K562 (cell line): ENCODE results near the gene KRT8. TPM values are rescaled to one million over a fixed set of nuclear protein-coding genes. Genes with fewer than 3 reads are reported as not detected.
A peak's percentile ranks its signal among the peaks of the same experiment; 100 is the strongest.

Source experiments
- CBFB ChIP-seq: sonication (generic); formaldehyde crosslinking; IDR thresholded peaks from 2 replicates; pipeline ENCODE4 v1.4.0; 2020; ENCODE audit warnings: mild to moderate bottlenecking, missing genetic modification reagents
- CBX8 ChIP-seq: fragments of 200-600 bp; sonication (generic); IDR thresholded peaks from 2 replicates; pipeline ENCODE4 v1.6.1; 2012; ENCODE audit warnings: borderline replicate concordance, mixed run types, low read depth, mild to moderate bottlenecking, moderate library complexity, mixed read lengths, low read length, control low read depth, inconsistent platforms; ENCODE audit not compliant: poor library complexity, severe bottlenecking; ENCODE audit errors: extremely low read depth
- FOS ChIP-seq: IDR thresholded peaks from 3 replicates; pipeline ENCODE4 v1.6.1; 2011; ENCODE audit not compliant: insufficient read length; ENCODE audit errors: extremely low read depth
- GABPA ChIP-seq: fragments of 200-800 bp; sonication (Bioruptor generic); conservative IDR thresholded peaks from 2 replicates; pipeline ENCODE4 v1.6.1; 2016; ENCODE audit warnings: low read depth, missing genetic modification characterization, missing compliant biosample characterization
- GATAD2B ChIP-seq: fragments of 450-650 bp; IDR thresholded peaks from 2 replicates; pipeline ENCODE4 v1.6.1; 2017; ENCODE audit warnings: mild to moderate bottlenecking, borderline replicate concordance
- HNRNPH1 ChIP-seq: fragments of 200-400 bp; formaldehyde crosslinking; optimal IDR thresholded peaks from 2 replicates; pipeline ENCODE3; 2017; ENCODE audit warnings: low read depth, mild to moderate bottlenecking, low read length, moderate library complexity
- HNRNPLL ChIP-seq: fragments of 200-400 bp; formaldehyde crosslinking; IDR thresholded peaks from 2 replicates; pipeline ENCODE4 v1.6.1; 2017; ENCODE audit warnings: low read length, low read depth, mild to moderate bottlenecking; ENCODE audit not compliant: poor library complexity, severe bottlenecking
- KLF13 ChIP-seq: fragments of 450-650 bp; IDR thresholded peaks from 2 replicates; pipeline ENCODE4 v1.6.1; 2016; ENCODE audit warnings: missing genetic modification characterization, low read depth, mild to moderate bottlenecking, missing compliant biosample characterization, moderate library complexity, borderline replicate concordance
- L3MBTL2 ChIP-seq: fragments of 450-650 bp; IDR thresholded peaks from 2 replicates; pipeline ENCODE4 v1.6.1; 2016; ENCODE audit warnings: mild to moderate bottlenecking, moderate library complexity
- MNT ChIP-seq, 2 experiments: fragments of 450-650 bp; conservative IDR thresholded peaks; 2 replicates each; pipeline ENCODE4 v1.6.1; 2017; ENCODE audit warnings: mild to moderate bottlenecking in 2 of 2, moderate library complexity in 2 of 2
- NR2C1 ChIP-seq, 2 experiments: fragments of 450-650 bp; IDR thresholded peaks; 2 replicates each; pipeline ENCODE4 v1.6.1; 2017; ENCODE audit warnings: mild to moderate bottlenecking in 2 of 2, antibody characterized with exemption in 1 of 2, inconsistent platforms in 1 of 2, missing compliant biosample characterization in 1 of 2, missing genetic modification characterization in 1 of 2
- POLR2AphosphoS5 ChIP-seq: IDR thresholded peaks from 2 replicates; pipeline ENCODE4 v1.6.1; 2011; ENCODE audit warnings: mild to moderate bottlenecking, low read depth, low read length, moderate library complexity; ENCODE audit not compliant: control insufficient read depth, insufficient read depth
- RBM25 ChIP-seq: fragments of 200-400 bp; formaldehyde crosslinking; IDR thresholded peaks from 2 replicates; pipeline ENCODE4 v1.6.1; 2018; ENCODE audit warnings: low read length, low read depth, moderate library complexity; ENCODE audit not compliant: severe bottlenecking
- SETDB1 ChIP-seq: IDR thresholded peaks from one replicate; pipeline ENCODE4 v1.6.1; 2012; ENCODE audit warnings: low read length, control low read depth, inconsistent platforms
- TCF15 ChIP-seq: fragments of 250-450 bp; sonication (Bioruptor Pico); IDR thresholded peaks from 2 replicates; pipeline ENCODE4 v1.8.0; 2022; ENCODE audit warnings: moderate library complexity, mild to moderate bottlenecking, inconsistent platforms
- ZBTB26 ChIP-seq: fragments of 450-650 bp; formaldehyde crosslinking; IDR thresholded peaks from 2 replicates; pipeline ENCODE4 v1.4.0; 2022; ENCODE audit warnings: missing genetic modification characterization
- ZFX ChIP-seq: sonication (generic); formaldehyde crosslinking; IDR thresholded peaks from 2 replicates; pipeline ENCODE4 v1.8.0; 2022; ENCODE audit warnings: mild to moderate bottlenecking, missing genetic modification reagents, moderate library complexity
- ZNF41 ChIP-seq: fragments of 250-450 bp; sonication (Bioruptor Pico); conservative IDR thresholded peaks from 2 replicates; pipeline ENCODE4 v1.4.0; 2020; ENCODE audit warnings: mild to moderate bottlenecking
- ZNF655 ChIP-seq: fragments of 250-450 bp; sonication (Bioruptor Pico); IDR thresholded peaks from 2 replicates; pipeline ENCODE4 v1.5.0; 2021
- ZNF77 ChIP-seq: fragments of 250-450 bp; sonication (Bioruptor Pico); IDR thresholded peaks from 2 replicates; pipeline ENCODE4 v1.5.0; 2020
- polyA plus RNA-seq, 8 experiments: library from polyadenylated mRNA; depleted of rRNA in 4 of 8; stranded (reverse) in 5 of 8; unstranded in 3 of 8; fragments of >200 nt; fragmentation: Nextera tagmentation in 2 of 8; fragmentation: Illumina TruSeq in 1 of 8; extraction: Ambion mirVana in 2 of 8; extraction: Trizol in 1 of 8; gene quantifications; 2 replicates each; pipeline versions ENCODE4 v1.2.1 to v1.2.3, GENCODE V29; 2011 to 2014; ENCODE audit warnings: inconsistent platforms in 1 of 8, missing spikeins in 1 of 8
- total RNA-seq, 7 experiments: library from RNA; depleted of rRNA in 6 of 7; stranded (reverse); fragments of >200 nt in 6 of 7; fragmentation: Illumina TruSeq in 2 of 7; extraction: Trizol in 2 of 7; gene quantifications; 2 replicates each; pipeline versions ENCODE4 v1.2.1 to v1.2.3, GENCODE V29; 2011 to 2021; ENCODE audit warnings: low replicate concordance in 1 of 7

Gene KRT8
- total and polyA plus RNA-seq, 9 of the 15 experiments (the other 6 are each of a cell fraction or from before 2014, with no cell fraction given), result 41.5 to 661 (median 260) TPM

- TF ChIP-seq GATAD2B (0 out of 2 replicates have a peak, but pooled peaks have one; percentile 37), MNT (conservative IDR thresholded peaks at IDR 0.05) (no peak), HNRNPH1 (no peak), GABPA (no peak), SETDB1 (no peak), RBM25 (no peak), CBFB (CRISPR knock-in tag) (no peak), L3MBTL2 (peak; percentile 45; the same call in 1 of the 2 replicates), HNRNPLL (no peak), CBX8 (no peak), ZFX (peak; percentile 12; the same call in 1 of the 2 replicates), ZNF77 (CRISPR knock-in tag) (no peak), POLR2AphosphoS5 (no peak), ZNF655 (CRISPR knock-in tag) (no peak), TCF15 (CRISPR knock-in tag) (no peak), ZNF41 (no peak), FOS (no peak), NR2C1 (IDR thresholded peaks at IDR 0.05) (0 out of 2 replicates have a peak, but pooled peaks have one; percentile 8), NR2C1 (tag; IDR thresholded peaks at IDR 0.05) (no peak), KLF13 (tag) (no peak), ZBTB26 (CRISPR knock-in tag) (no peak)
Observed at GRCh38 chr12:52870361-52871290, 34.2 kb downstream of the KRT8 start (continued).
